Measurements from ENCODE around the gene CARM1. TPM values are rescaled to one million over a fixed set of nuclear protein-coding genes. Genes with fewer than 3 reads are reported as not detected.
"Not testable (repeated sequence)": the region's sequence is repeated elsewhere in the genome, so short reads cannot be mapped to it uniquely, and the experiment has no call there.

CARM1 gene
- total RNA-seq = 33.5 TPM

DNA sequence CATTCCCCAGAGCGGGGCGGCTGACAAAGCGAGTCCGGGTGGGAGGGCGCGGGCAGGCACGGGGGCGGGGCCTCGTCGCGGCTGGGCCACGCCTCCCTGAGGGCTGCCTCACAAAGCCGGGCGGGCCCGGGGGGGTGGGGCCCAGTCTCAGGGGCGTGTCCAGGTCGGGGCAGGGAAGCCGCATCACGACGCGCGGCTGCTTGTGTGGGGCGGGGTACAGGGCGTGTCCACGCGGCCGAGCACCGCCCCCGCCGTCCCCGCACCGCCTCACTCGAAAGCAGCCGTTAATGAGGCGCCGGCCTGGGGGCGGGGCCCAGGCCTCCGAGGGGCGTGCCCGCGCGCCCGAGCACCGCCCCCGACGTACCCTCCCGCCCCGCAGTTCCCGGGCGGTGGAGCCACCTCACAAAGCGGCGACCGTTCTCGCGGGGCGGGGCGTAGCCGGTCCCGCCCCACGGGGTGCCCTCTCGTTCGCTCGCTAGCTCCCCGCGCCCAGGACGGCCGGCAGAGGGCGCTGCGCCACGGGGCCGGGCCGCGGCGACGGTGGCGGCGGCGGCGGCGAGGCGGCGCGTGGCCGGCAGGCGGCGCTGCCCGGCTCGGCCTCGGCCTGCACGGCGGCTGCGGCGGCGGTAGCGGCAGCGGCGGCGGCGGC is at the start of gene CARM1:
TSS of gene CARM1 (plus strand) at position 599 of the 649 bp plus-strand sequence. CDS start 150 bp downstream, outside the sequence.
- peak; percentile 99 for DNase-seq (ENCODE audit: low spot score)

- DNase-seq (ENCODE audit: low spot score) = no peak
These were observed 47.7 kb upstream of the CARM1 start for GRCh38 chr19:10823690-10824089.

DNA sequence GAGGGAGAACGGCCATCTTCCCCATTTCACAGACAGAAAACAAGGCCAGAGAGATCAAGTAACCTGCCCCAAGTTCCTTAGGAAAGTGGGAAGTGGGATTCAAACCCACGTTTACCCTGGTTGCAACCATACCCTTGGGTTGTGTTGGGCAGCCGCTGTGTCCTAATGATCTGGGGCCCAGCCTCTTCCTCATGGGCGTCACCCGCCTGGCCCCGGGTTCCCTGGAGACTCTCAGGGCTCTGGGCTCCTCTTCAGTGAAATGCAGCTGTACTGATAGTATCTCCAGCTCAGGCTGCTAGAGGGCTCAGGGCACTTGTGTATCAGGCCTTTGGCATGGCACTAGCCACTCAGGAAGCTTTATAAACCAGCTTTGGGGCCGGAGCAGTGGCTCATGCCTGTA is 45.1 kb upstream of the CARM1 start:
- DNase-seq (ENCODE audit: low spot score) = no peak

- DNase-seq (ENCODE audit: low spot score) = no peak
These were observed 44.5 kb upstream of the CARM1 start for GRCh38 chr19:10826846-10827245.

GRCh38 chr19:10828981-10829821 is 42.2 kb upstream of the CARM1 start:
- no peak for DNase-seq (ENCODE audit: low spot score)

DNA sequence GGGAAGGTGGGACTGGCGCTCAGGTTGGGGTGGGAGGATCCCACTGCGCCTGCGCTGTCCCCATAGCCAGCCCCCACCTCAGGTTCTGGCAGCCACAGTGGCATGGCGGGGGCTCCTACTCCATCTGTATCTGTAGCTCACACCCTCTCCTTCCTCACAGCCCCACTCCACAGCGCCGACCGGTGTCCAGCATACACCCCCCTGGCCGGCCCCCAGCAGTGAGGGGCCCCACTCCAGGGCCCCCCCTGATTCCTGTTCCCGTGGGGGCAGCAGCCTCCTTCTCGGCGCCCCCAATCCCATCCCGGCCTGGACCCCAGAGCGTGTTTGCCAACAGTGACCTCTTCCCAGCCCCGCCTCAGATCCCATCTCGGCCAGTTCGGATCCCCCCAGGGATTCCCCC is 41.4 kb upstream of the CARM1 start:
- no peak for DNase-seq (ENCODE audit: low spot score)

- DNase-seq (ENCODE audit: low spot score) = no peak
These were observed 41.0 kb upstream of the CARM1 start for GRCh38 chr19:10830370-10830769.

DNA sequence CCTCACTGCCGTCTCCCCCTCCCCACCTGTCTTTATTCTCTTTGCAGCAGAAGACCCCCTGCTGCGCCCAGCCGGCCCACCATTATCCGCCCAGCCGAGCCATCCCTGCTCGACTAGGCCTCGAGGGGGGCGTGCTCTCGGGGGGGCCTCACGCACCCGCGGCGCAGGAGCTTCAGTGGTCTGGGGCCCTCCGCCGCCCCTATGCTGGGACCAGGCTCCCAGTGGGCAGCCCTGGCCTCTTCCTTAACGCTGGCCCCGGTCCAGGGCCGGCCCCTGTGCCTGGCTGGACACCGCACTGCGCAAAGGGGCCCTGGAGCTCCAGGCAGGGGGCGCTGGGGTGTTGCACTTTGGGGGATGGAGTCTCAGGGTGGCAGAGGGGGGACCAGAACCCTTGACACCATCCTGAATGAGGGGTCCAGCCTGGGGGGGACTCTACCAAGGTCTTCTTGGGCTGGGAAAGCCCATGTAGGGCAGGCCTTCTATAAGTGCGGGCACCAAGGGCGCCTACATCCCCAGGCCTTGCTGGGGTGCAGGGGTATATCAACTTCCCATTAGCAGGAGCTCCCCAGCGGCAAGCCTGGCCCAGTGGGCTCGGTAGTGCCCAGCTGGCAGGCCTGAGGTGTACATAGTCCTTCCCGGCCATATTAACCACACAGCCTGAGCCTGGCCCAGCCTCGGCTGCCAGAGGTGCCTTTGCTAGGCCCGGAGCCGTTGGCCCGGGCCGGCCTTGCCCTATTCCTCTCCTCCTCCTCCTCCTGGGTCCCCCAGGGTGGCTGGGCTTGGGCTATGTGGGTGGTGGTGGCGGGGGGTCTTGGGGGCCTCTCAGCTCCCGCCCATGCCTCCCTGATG is 40.2 kb upstream of the CARM1 start:
- DNase-seq (ENCODE audit: low spot score) = no peak

DNA sequence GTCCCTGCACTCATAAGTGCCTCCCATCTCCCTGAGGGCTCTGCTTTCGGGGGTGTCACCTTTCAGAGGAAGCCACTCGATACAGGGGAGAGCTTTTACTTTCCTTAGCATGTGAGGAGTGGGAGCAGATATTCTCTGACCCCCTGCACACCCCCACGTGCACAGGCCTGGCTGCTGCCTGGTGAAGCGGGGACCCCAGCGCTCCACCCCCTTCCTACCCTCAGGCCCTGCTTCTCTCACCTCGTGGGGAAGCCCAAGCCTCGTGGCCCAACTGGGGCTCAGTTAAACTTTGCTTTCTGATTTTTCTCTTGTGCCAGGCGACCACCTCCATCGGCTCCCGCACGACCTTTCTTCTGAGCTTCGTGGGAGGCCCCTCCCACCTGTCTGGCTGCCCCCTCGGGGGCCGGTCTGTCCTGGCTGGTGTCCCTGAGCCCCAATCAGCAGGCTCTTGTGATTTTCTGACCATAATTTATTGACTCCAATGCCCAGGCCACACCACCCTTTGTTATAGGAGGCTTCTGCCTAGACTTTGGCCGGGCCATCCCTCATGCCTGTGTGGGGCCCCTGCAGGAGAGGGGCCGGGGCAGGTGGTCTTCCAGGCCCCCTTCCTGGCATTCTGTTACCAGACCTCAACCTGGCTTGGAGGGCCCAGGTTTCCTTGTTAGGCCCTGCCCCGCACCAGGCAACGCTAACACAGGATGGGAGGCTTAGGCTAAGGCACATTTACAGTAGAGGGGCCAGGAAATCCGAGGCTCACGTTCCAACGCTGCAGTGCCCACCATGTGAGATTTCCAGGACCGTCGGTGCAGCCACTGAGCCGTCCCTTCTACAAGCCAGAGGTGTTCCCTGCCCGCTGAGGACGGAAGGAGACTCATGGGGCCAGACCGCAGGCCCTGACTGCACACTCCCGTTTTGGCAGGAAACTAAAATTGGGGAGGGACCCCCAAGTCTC is 39.1 kb upstream of the CARM1 start:
- DNase-seq (ENCODE audit: low spot score) = no peak

GRCh38 chr19:10832939-10833296 is 38.4 kb upstream of the CARM1 start:
- DNase-seq (ENCODE audit: low spot score) = no peak

DNA sequence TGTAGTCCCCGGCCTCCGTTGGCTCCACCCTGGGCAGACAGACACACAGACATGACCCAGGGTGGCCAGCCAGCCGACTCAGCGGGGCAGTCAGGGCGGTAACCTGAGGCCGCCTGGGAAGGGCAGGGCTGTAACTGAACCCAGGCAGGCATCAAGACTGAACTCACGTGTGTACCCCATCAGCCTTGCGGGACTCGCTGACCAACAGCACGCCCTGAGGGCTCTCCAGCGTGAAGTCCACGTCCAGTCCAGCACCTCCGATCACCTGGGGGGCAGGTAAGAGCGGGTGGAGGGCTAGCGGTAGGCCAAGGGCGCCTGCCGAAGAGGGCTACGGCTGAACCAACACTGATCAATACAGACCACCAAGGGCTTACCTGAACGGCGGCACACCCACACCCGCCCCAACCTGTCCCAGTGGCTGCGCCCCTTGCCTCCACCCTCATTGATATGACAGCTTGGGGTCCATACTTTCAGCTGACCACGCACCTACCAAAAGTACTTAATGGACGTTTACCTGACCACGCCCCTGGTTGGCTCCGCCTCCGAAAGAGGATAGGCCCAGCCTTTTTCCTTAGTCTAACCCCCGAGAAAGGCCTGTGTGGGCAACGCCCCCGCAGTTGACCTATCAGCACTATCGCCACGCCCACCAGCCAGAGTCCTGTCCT is 36.1 kb upstream of the CARM1 start:
- no peak for DNase-seq (ENCODE audit: low spot score)

- peak; percentile 100 for DNase-seq (ENCODE audit: low spot score)
These were observed 35.4 kb upstream of the CARM1 start, which contains the start of gene TMED1 for GRCh38 chr19:10835754-10836478. TMED1 (minus strand) TSS chr19:10836212; CDS start chr19:10836191, 21 bp downstream.

DNA sequence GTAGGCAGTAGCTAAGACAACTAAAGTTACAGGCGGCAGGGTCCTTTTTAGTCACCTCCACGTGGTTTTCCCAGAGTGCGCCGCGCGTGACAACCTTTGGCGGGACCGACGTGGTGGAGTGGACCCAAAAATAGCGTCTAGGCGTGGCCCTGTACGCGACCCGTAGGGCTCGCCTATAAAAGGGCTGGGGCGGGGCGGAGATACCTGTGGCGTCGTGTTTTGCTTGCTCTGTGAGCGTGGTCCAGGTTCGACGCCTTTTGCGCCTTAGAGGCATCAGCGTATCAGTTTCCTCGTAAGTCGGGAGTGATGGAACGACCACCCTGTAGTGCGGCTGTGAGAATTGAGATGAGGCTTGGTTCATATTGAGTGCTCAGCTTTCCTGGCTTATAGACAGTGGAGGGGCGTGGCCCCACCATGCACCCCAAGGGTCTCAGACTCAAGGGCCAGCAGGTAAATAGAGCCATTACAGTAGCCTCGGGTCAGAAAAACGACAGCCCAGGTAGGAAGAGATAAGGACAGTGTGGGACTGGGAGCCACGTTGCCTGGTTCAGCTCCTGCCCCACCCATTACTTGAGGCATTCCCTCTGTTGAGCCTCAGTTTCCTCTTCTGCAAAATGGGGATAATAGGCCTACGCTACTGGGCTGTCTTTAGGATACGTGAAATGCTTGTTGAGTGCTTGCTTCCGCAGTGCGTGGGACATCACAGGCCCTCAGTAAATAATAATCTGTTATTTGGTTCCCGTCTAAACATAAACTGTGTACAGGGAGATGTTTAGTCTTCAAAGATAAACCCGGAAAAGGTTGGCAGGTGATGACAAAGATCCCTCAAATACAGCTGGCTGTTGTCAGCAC is 34.6 kb upstream of the CARM1 start:
- peak; percentile 85 for DNase-seq (ENCODE audit: low spot score)

DNA sequence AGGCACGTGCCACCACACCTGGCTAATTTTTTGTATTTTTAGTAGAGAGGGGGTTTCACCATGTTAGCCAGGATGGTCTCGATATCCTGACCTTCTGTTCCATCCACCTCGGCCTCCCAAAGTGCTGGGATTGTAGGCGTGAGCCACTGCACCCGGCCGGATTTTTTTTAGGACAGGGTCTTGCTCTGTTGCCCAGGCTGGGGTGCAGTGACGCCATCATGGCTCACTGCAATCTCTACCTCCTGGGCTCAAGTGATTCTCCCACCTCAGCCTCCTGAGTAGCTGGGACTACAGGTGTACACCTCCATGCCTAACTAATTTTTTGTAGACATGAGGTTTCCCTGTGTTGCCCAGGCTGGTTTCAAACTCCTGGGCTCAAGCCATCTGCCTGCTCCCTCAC is 33.7 kb upstream of the CARM1 start:
- DNase-seq (ENCODE audit: low spot score) = not testable (repeated sequence)

- DNase-seq (ENCODE audit: low spot score) = no peak
These were observed 33.0 kb upstream of the CARM1 start for GRCh38 chr19:10838377-10838776.

- no peak for DNase-seq (ENCODE audit: low spot score)
These were observed 32.0 kb upstream of the CARM1 start for GRCh38 chr19:10839114-10840050.

DNA sequence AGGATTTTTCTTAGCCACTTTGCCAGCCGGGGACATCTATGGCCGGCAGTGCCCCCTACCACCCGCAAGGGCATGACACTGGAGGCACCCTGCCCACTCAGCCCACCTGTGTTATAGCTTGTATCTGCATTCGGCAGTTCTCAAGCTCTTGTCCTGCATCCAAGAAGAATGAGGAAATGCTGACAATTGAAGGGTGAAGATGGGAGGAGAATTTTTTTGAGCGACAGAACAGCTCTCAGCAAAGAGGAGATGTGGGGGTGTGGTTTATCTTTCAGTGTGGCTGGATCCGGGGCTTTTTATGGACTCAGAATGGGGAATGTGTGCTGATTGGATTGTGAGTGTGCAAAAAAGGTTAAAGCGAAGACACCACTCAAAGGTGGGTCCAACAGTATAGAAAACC is 28.6 kb upstream of the CARM1 start:
- no peak for DNase-seq (ENCODE audit: low spot score)

Measured in mucosa of gallbladder (tissue), 1 donor.